Keratinocyte (primary cell): ENCODE data around the gene PSMC4. TPM values are rescaled to one million over a fixed set of nuclear protein-coding genes. Genes with fewer than 3 reads are reported as not detected.

Experiments used
- DNase-seq: peaks from one replicate; pipeline ENCODE4 v3.0.0-alpha.2; 2011; ENCODE audit warnings: low read depth, missing footprints, low spot score
- FAIRE-seq: peaks from 2 replicates; lab custom pipeline; 2011; peaks lifted over from hg19 to GRCh38; lab: Jason Lieb, UNC
- H2AFZ ChIP-seq: 2 replicates; pipeline ENCODE4 v1.6.0; 2012; ENCODE audit warnings: low read length, control low read depth, inconsistent platforms; ENCODE audit not compliant: control insufficient read depth
- H3K27ac ChIP-seq: 2 replicates; pipeline ENCODE4 v1.5.1; 2011; ENCODE audit warnings: low read length; ENCODE audit not compliant: control insufficient read depth, insufficient read depth
- H3K27me3 ChIP-seq: 3 replicates; pipeline ENCODE4 v1.6.0; 2011; ENCODE audit warnings: low read length; ENCODE audit not compliant: control insufficient read depth, insufficient read depth; ENCODE audit errors: extremely low read depth
- H3K36me3 ChIP-seq, 2 experiments: 2 replicates in 1 of 2; 3 replicates in 1 of 2; pipeline ENCODE4 v1.5.1; 2011; ENCODE audit warnings: low read length in 2 of 2, mild to moderate bottlenecking in 1 of 2; ENCODE audit not compliant: control insufficient read depth in 2 of 2, insufficient read depth in 2 of 2; ENCODE audit errors: extremely low read depth in 1 of 2
- H3K4me1 ChIP-seq: 3 replicates; pipeline ENCODE4 v1.5.1; 2011; ENCODE audit warnings: low read length; ENCODE audit not compliant: control insufficient read depth, insufficient read depth; ENCODE audit errors: extremely low read depth
- H3K4me2 ChIP-seq: 3 replicates; pipeline ENCODE4 v1.6.0; 2011; ENCODE audit warnings: low read depth, low read length; ENCODE audit not compliant: control insufficient read depth, insufficient read depth; ENCODE audit errors: extremely low read depth
- H3K4me3 ChIP-seq, 3 experiments: fragments of 200-600 bp in 1 of 3; sonication (generic) in 1 of 3; 2 replicates in 2 of 3; 3 replicates in 1 of 3; pipeline ENCODE4 v1.5.1; 2011 to 2016; ENCODE audit warnings: low read length in 3 of 3, mild to moderate bottlenecking in 3 of 3, control low read depth in 2 of 3, inconsistent platforms in 1 of 3, low read depth in 1 of 3, mixed read lengths in 1 of 3, mixed run types in 1 of 3, moderate library complexity in 1 of 3; ENCODE audit not compliant: control insufficient read depth in 2 of 3, insufficient read depth in 2 of 3; ENCODE audit errors: extremely low read depth in 1 of 3
- H3K79me2 ChIP-seq: 2 replicates; pipeline ENCODE4 v1.6.0; 2012; ENCODE audit warnings: low read length; ENCODE audit not compliant: control insufficient read depth, insufficient read depth
- H3K9ac ChIP-seq: 3 replicates; pipeline ENCODE4 v1.6.0; 2011; ENCODE audit warnings: low read length; ENCODE audit not compliant: control insufficient read depth, insufficient read depth; ENCODE audit errors: extremely low read depth
- H3K9me1 ChIP-seq: 3 replicates; pipeline ENCODE4 v1.6.0; 2011; ENCODE audit warnings: low read length; ENCODE audit not compliant: control insufficient read depth, insufficient read depth; ENCODE audit errors: extremely low read depth
- H3K9me3 ChIP-seq: 2 replicates; pipeline ENCODE4 v1.5.1; 2012; ENCODE audit warnings: low read depth, low read length; ENCODE audit not compliant: control insufficient read depth
- H4K20me1 ChIP-seq: 3 replicates; pipeline ENCODE4 v1.6.0; 2011; ENCODE audit warnings: low read length; ENCODE audit not compliant: control insufficient read depth, insufficient read depth; ENCODE audit errors: extremely low read depth
- EZH2 ChIP-seq: IDR thresholded peaks from one replicate; pipeline ENCODE4 v1.6.1; 2012; ENCODE audit warnings: inconsistent platforms, mild to moderate bottlenecking, low read length, moderate library complexity
- dilution Hi-C: fragments of 300-500 bp; cut with MboI; formaldehyde crosslinking; loops from one replicate; pipeline ENCODE4 v1.7.0; 2020; ENCODE audit warnings: low sequenced_read_pairs; ENCODE audit not compliant: extremely low pct_ligation_motif_present
- polyA plus RNA-seq, 5 experiments: library from polyadenylated mRNA; depleted of rRNA in 3 of 5; stranded (reverse) in 3 of 5; stranded (forward) in 1 of 5; unstranded in 1 of 5; fragments of >200 nt; gene quantifications; 1 replicate in 1 of 5; 2 replicates in 3 of 5; 3 replicates in 1 of 5; pipeline versions ENCODE4 v1.2.1 to v1.2.3, GENCODE V29; 2011 to 2012; ENCODE audit warnings: missing spikeins in 2 of 5, low read depth in 1 of 5, low replicate concordance in 1 of 5
- TF ChIP-seq, protein P1 (sequence below), 3 experiments: IDR thresholded peaks in 1 of 3; conservative IDR thresholded peaks in 1 of 3; optimal IDR thresholded peaks in 1 of 3; 2 replicates in 2 of 3; 3 replicates in 1 of 3; pipeline versions ENCODE3 to v1.5.1; 2011; ENCODE audit warnings: low read length in 3 of 3, mild to moderate bottlenecking in 3 of 3, moderate library complexity in 2 of 3, control low read depth in 1 of 3, inconsistent platforms in 1 of 3; ENCODE audit not compliant: insufficient read depth in 2 of 3; ENCODE audit errors: extremely low read depth in 1 of 3

PSMC4 gene
- polyA plus RNA-seq, 1 donor (not counting 4 experiments of a cell fraction or from before 2014, with no cell fraction given): 74.1 TPM

DNA sequence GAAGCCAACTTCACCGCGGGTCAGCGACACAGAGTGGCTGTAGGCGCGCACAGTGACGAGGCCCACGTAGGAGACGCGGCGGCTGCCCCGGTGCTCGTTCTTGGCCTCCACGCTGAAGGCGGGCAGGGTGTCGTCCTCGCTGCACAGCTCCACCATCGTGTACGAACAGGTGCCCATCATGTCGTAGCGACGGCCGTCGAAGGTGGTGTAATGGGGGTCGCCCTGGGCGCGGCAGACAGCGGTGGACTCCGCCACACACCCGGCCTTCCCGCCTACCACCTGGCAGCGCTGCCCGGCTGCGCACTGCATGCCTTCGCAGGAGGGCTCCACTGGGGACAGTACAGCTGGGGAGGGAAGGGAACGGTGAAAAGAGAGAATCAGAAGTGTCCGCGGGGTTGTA lies 46.6 kb upstream of the PSMC4 start:
- H3K79me2 ChIP-seq: no peaks in the 10 kb centered on the region
- H3K27ac ChIP-seq: no peak overlapping the region
- H3K9me3 ChIP-seq: no peaks in the 10 kb centered on the region
- dilution Hi-C loops: no loop called here
- H3K4me2 ChIP-seq: no peak overlapping the region
- H2AFZ ChIP-seq: no peak overlapping the region
- no peaks in the 10 kb centered on the region for H3K36me3 ChIP-seq
- H3K27me3 ChIP-seq: no peaks in the 10 kb centered on the region
- DNase-seq (no peak), FAIRE-seq (no peak)
- no peak for TF ChIP-seq EZH2
- TF ChIP-seq, protein P1, sequence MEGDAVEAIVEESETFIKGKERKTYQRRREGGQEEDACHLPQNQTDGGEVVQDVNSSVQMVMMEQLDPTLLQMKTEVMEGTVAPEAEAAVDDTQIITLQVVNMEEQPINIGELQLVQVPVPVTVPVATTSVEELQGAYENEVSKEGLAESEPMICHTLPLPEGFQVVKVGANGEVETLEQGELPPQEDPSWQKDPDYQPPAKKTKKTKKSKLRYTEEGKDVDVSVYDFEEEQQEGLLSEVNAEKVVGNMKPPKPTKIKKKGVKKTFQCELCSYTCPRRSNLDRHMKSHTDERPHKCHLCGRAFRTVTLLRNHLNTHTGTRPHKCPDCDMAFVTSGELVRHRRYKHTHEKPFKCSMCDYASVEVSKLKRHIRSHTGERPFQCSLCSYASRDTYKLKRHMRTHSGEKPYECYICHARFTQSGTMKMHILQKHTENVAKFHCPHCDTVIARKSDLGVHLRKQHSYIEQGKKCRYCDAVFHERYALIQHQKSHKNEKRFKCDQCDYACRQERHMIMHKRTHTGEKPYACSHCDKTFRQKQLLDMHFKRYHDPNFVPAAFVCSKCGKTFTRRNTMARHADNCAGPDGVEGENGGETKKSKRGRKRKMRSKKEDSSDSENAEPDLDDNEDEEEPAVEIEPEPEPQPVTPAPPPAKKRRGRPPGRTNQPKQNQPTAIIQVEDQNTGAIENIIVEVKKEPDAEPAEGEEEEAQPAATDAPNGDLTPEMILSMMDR (optimal IDR thresholded peaks at IDR 0.05 in 1 of 3, IDR thresholded peaks at IDR 0.05 in 1 of 3, conservative IDR thresholded peaks at IDR 0.05 in 1 of 3; ENCODE audit: extremely low read depth in 1 of 3, insufficient read depth in 2 of 3, low read length in 3 of 3): no peak
- no peaks in the 10 kb centered on the region for H3K9me1 ChIP-seq
- no peaks in the 10 kb centered on the region for H3K4me1 ChIP-seq
- no peaks in the 10 kb centered on the region for H4K20me1 ChIP-seq
- no peak overlapping the region for H3K4me3 ChIP-seq
- no peak overlapping the region for H3K9ac ChIP-seq

DNA sequence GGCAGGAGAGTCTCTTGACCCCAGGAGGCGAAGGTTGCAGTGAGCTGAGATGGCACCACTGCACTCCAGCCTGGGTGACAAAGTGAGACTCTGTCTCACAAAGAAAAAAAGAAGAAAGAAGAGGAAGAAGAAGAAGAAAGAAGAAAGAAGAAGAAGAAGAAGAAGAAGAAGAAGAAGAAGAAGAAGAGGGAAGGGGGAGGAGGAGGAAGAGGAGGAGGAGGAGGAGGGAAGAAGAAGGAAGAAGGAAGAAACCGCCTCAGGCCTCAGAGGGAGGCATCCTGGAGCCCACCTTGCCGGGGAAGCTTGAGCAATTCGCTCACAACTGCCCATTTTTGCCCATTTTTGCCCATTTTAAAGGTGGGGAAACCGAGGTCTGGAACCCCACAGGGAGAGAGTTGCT lies 46.0 kb upstream of the PSMC4 start:
- H4K20me1 ChIP-seq: no peaks in the 10 kb centered on the region
- H3K4me2 ChIP-seq: no peak overlapping the region
- H3K9me3 ChIP-seq: no peaks in the 10 kb centered on the region
- no peak overlapping the region for H3K27ac ChIP-seq
- no peak overlapping the region for H3K4me3 ChIP-seq
- H3K36me3 ChIP-seq: no peaks in the 10 kb centered on the region
- no peaks in the 10 kb centered on the region for H3K27me3 ChIP-seq
- no peaks in the 10 kb centered on the region for H3K4me1 ChIP-seq
- H2AFZ ChIP-seq: no peak overlapping the region
- TF ChIP-seq, protein P1 (optimal IDR thresholded peaks at IDR 0.05 in 1 of 3, IDR thresholded peaks at IDR 0.05 in 1 of 3, conservative IDR thresholded peaks at IDR 0.05 in 1 of 3; ENCODE audit: extremely low read depth in 1 of 3, insufficient read depth in 2 of 3, low read length in 3 of 3): no peak
- TF ChIP-seq EZH2: no peak
- no peaks in the 10 kb centered on the region for H3K79me2 ChIP-seq
- dilution Hi-C loops: no loop called here
- DNase-seq (no peak), FAIRE-seq (no peak)
- no peak overlapping the region for H3K9ac ChIP-seq
- no peaks in the 10 kb centered on the region for H3K9me1 ChIP-seq
